H1 (cell line): ENCODE results near the gene DAPK2. TPM values are rescaled to one million over a fixed set of nuclear protein-coding genes. Genes with fewer than 3 reads are reported as not detected.

Experiments
- CTCF ChIA-PET: fragments of 300-600 bp; sonication (Branson Sonifier 250); formaldehyde crosslinking; loops from one replicate; lab custom pipeline; 2021; ENCODE audit not compliant: partially characterized antibody; lab: Charles Lee
- POLR2A ChIA-PET: fragments of 300-600 bp; sonication (Branson Sonifier 250); formaldehyde crosslinking; loops from one replicate; lab custom pipeline; 2021; ENCODE audit warnings: inconsistent platforms; ENCODE audit not compliant: partially characterized antibody; lab: Charles Lee
- DNase-seq, 2 experiments: peaks; one replicate each; pipeline versions ENCODE4 v3.0.0 to v3.0.0-alpha.2; 2010 to 2022; ENCODE audit warnings: low spot score in 2 of 2, low read depth in 1 of 2, mixed read lengths in 1 of 2
- FAIRE-seq: peaks from 2 replicates; lab custom pipeline; 2011; peaks lifted over from hg19 to GRCh38; lab: Jason Lieb, UNC
- H2AFZ ChIP-seq: 2 replicates; pipeline ENCODE4 v1.8.1; 2012; ENCODE audit warnings: low read length, inconsistent platforms
- H2AK5ac ChIP-seq: 2 replicates; pipeline ENCODE4 v1.6.1; 2013; ENCODE audit warnings: low read depth, low read length
- H2BK120ac ChIP-seq: replicated peaks from 2 replicates; pipeline ENCODE3; 2013; ENCODE audit warnings: low read depth, low read length, inconsistent platforms
- H2BK12ac ChIP-seq: 2 replicates; pipeline ENCODE4 v1.6.1; 2013; ENCODE audit warnings: low read depth, low read length
- H2BK15ac ChIP-seq: 2 replicates; pipeline ENCODE4 v1.6.1; 2013; ENCODE audit warnings: low read length
- H2BK20ac ChIP-seq: 2 replicates; pipeline ENCODE4 v1.6.1; 2013; ENCODE audit warnings: low read length
- H2BK5ac ChIP-seq: 2 replicates; pipeline ENCODE4 v1.6.1; 2013; ENCODE audit warnings: low read depth, low read length
- H3K14ac ChIP-seq: 2 replicates; pipeline ENCODE4 v1.6.1; 2013; ENCODE audit warnings: inconsistent platforms; ENCODE audit not compliant: insufficient read length
- H3K18ac ChIP-seq: 2 replicates; pipeline ENCODE4 v1.6.1; 2013; ENCODE audit warnings: low read length; ENCODE audit errors: extremely low read depth
- H3K23ac ChIP-seq: 2 replicates; pipeline ENCODE4 v1.6.1; 2013; ENCODE audit warnings: inconsistent platforms; ENCODE audit not compliant: insufficient read length
- H3K23me2 ChIP-seq: 2 replicates; pipeline ENCODE4 v1.6.1; 2013; ENCODE audit warnings: low read depth, low read length
- H3K27ac ChIP-seq: 2 replicates; pipeline ENCODE4 v1.6.1; 2011; ENCODE audit warnings: low read depth, low read length, inconsistent platforms
- H3K27me3 ChIP-seq, 4 experiments: replicated peaks in 1 of 4; 1 replicate in 1 of 4; 2 replicates in 3 of 4; pipeline versions ENCODE4 v1.6.1 to v1.8.1; 2011 to 2013; ENCODE audit warnings: low read length in 3 of 4, mild to moderate bottlenecking in 3 of 4, inconsistent platforms in 2 of 4, mixed read lengths in 2 of 4, moderate library complexity in 1 of 4; ENCODE audit not compliant: control insufficient read depth in 3 of 4, insufficient read depth in 3 of 4; ENCODE audit errors: extremely low read depth in 1 of 4
- H3K36me3 ChIP-seq, 4 experiments: 2 replicates each; pipeline versions ENCODE4 v1.6.1 to v1.8.1; 2011 to 2013; ENCODE audit warnings: mild to moderate bottlenecking in 4 of 4, low read length in 3 of 4, moderate library complexity in 2 of 4, control low read depth in 1 of 4, inconsistent platforms in 1 of 4; ENCODE audit not compliant: insufficient read depth in 4 of 4, control insufficient read depth in 2 of 4
- H3K4ac ChIP-seq: replicated peaks from 2 replicates; pipeline ENCODE3; 2013; ENCODE audit warnings: low read length, low read depth, mixed read lengths, inconsistent platforms; ENCODE audit not compliant: insufficient read length
- H3K4me1 ChIP-seq, 4 experiments: replicated peaks in 1 of 4; 1 replicate in 1 of 4; 2 replicates in 3 of 4; pipeline versions ENCODE4 v1.6.1 to v1.8.1; 2011 to 2013; ENCODE audit warnings: low read length in 3 of 4, inconsistent platforms in 2 of 4, mixed read lengths in 1 of 4; ENCODE audit not compliant: insufficient read depth in 4 of 4, control insufficient read depth in 3 of 4
- H3K4me2 ChIP-seq, 2 experiments: 2 replicates each; pipeline versions ENCODE4 v1.6.1 to v1.8.1; 2011 to 2013; ENCODE audit warnings: low read depth in 2 of 2, low read length in 2 of 2, control low read depth in 1 of 2, inconsistent platforms in 1 of 2, mild to moderate bottlenecking in 1 of 2; ENCODE audit not compliant: insufficient read depth in 1 of 2
- H3K4me3 ChIP-seq, 4 experiments: fragments of 200-600, 300-600 bp in 1 of 4; sonication (generic), shearing (Covaris generic), sonication (Bioruptor Twin) in 1 of 4; 2 replicates each; pipeline versions ENCODE4 v1.5.1 to v1.8.1; 2011 to 2016; ENCODE audit warnings: low read length in 4 of 4, low read depth in 3 of 4, control low read depth in 2 of 4, inconsistent platforms in 2 of 4, mild to moderate bottlenecking in 2 of 4, mixed read lengths in 1 of 4, moderate library complexity in 1 of 4; ENCODE audit not compliant: insufficient read depth in 2 of 4; ENCODE audit errors: extremely low read depth in 1 of 4
- H3K56ac ChIP-seq: replicated peaks from 2 replicates; pipeline ENCODE3; 2013; ENCODE audit warnings: low read depth, mild to moderate bottlenecking, mixed read lengths, low read length, inconsistent platforms; ENCODE audit not compliant: insufficient read length
- H3K79me1 ChIP-seq: 2 replicates; pipeline ENCODE4 v1.6.1; 2013; ENCODE audit warnings: low read depth, low read length, control low read depth
- H3K79me2 ChIP-seq, 2 experiments: 2 replicates each; pipeline versions ENCODE4 v1.6.1 to v1.8.1; 2012 to 2013; ENCODE audit warnings: low read length in 2 of 2, mild to moderate bottlenecking in 2 of 2, inconsistent platforms in 1 of 2; ENCODE audit not compliant: insufficient read depth in 2 of 2, control insufficient read depth in 1 of 2
- H3K9ac ChIP-seq, 4 experiments: replicated peaks in 1 of 4; 1 replicate in 1 of 4; 2 replicates in 3 of 4; pipeline versions ENCODE4 v1.6.1 to v1.8.1; 2011 to 2013; ENCODE audit warnings: low read depth in 3 of 4, low read length in 3 of 4, control low read depth in 2 of 4, mild to moderate bottlenecking in 2 of 4, moderate library complexity in 2 of 4, inconsistent platforms in 1 of 4; ENCODE audit errors: extremely low read depth in 1 of 4
- H3K9me3 ChIP-seq, 2 experiments: 2 replicates each; pipeline versions ENCODE4 v1.6.1 to v1.8.1; 2012 to 2013; ENCODE audit warnings: mild to moderate bottlenecking in 2 of 2, moderate library complexity in 2 of 2, control low read depth in 1 of 2, inconsistent platforms in 1 of 2, low read depth in 1 of 2, low read length in 1 of 2, mixed read lengths in 1 of 2; ENCODE audit not compliant: insufficient read depth in 2 of 2
- H4K20me1 ChIP-seq, 2 experiments: replicated peaks in 1 of 2; 2 replicates each; pipeline versions ENCODE3 to v1.8.1; 2011 to 2013; ENCODE audit warnings: inconsistent platforms in 2 of 2, low read length in 2 of 2, mild to moderate bottlenecking in 1 of 2; ENCODE audit not compliant: insufficient read depth in 2 of 2, control insufficient read depth in 1 of 2
- H4K5ac ChIP-seq: 2 replicates; pipeline ENCODE4 v1.6.1; 2013; ENCODE audit warnings: low read length, low read depth, mixed read lengths, inconsistent platforms; ENCODE audit not compliant: insufficient read length
- H4K8ac ChIP-seq: 2 replicates; pipeline ENCODE4 v1.8.0; 2013; ENCODE audit warnings: mild to moderate bottlenecking, moderate library complexity, low read length, inconsistent platforms; ENCODE audit not compliant: insufficient read depth; ENCODE audit errors: extremely low read depth
- H4K91ac ChIP-seq: replicated peaks from 2 replicates; pipeline ENCODE3; 2013; ENCODE audit warnings: low read length, mixed read lengths, inconsistent platforms; ENCODE audit not compliant: insufficient read length
- ASH2L ChIP-seq: fragments of 200-600, 300-600 bp; sonication (generic); IDR thresholded peaks from one replicate; pipeline ENCODE4 v1.7.1; 2017; ENCODE audit warnings: low read length
- CHD1 ChIP-seq: IDR thresholded peaks from 2 replicates; pipeline ENCODE4 v1.6.1; 2012; ENCODE audit warnings: low read depth, low read length, improper control_type of control experiment
- EZH2 ChIP-seq: fragments of 200-600 bp; sonication (generic); IDR thresholded peaks from 2 replicates; pipeline ENCODE4 v1.7.1; 2012; ENCODE audit warnings: low read depth, mild to moderate bottlenecking, moderate library complexity, low read length, inconsistent platforms; ENCODE audit not compliant: severe bottlenecking
- GABPA ChIP-seq: IDR thresholded peaks from 2 replicates; pipeline ENCODE4 v1.6.1; 2011; ENCODE audit warnings: mild to moderate bottlenecking, low read length, moderate library complexity, borderline replicate concordance; ENCODE audit not compliant: insufficient read depth
- KDM4A ChIP-seq: IDR thresholded peaks from one replicate; pipeline ENCODE4 v1.7.1; 2012; ENCODE audit warnings: low read depth, mild to moderate bottlenecking, moderate library complexity, low read length, inconsistent platforms; ENCODE audit not compliant: severe bottlenecking
- POLR2AphosphoS5 ChIP-seq: IDR thresholded peaks from 2 replicates; pipeline ENCODE4 v1.6.1; 2011; ENCODE audit warnings: low read depth, low read length
- SP2 ChIP-seq: IDR thresholded peaks from 2 replicates; pipeline ENCODE4 v1.6.1; 2012; ENCODE audit warnings: mild to moderate bottlenecking, low read length, inconsistent platforms
- TAF1 ChIP-seq: IDR thresholded peaks from 2 replicates; pipeline ENCODE4 v1.6.1; 2011; ENCODE audit warnings: mild to moderate bottlenecking, low read depth, low read length
- TBP ChIP-seq: IDR thresholded peaks from 2 replicates; pipeline ENCODE4 v1.6.1; 2011; ENCODE audit warnings: low read depth, low read length, improper control_type of control experiment
- WGBS, 2 experiments: shearing (Covaris generic) in 1 of 2; methylation state at CpG; one replicate each; pipeline versions ENCODE4 v1.1.6 to v1.1.7; 2013 to 2015; ENCODE audit warnings: low lambda C conversion rate in 2 of 2, mixed read lengths in 2 of 2, inconsistent platforms in 1 of 2, low coverage in 1 of 2, missing lambda C conversion rate in 1 of 2; ENCODE audit not compliant: insufficient replicate concordance in 2 of 2, insufficient coverage in 1 of 2, insufficient read length in 1 of 2; ENCODE audit errors: extremely low coverage in 1 of 2, missing lambda C conversion rate in 1 of 2; 5-methylcytosine and 5-hydroxymethylcytosine counted together
- polyA plus RNA-seq, 7 experiments: library from polyadenylated mRNA; depleted of rRNA in 3 of 7; stranded (reverse) in 5 of 7; unstranded in 2 of 7; fragments of >200 nt in 5 of 7; fragments of 200-250 nt in 2 of 7; gene quantifications; 1 replicate in 5 of 7; 2 replicates in 1 of 7; 4 replicates in 1 of 7; pipeline versions ENCODE4 v1.2.1 to v1.2.3, GENCODE V29; 2011 to 2013; ENCODE audit warnings: missing spikeins in 2 of 7, mixed read lengths in 2 of 7
- total RNA-seq: library from RNA; stranded (reverse); fragmentation: NEBNext Ultra II Directional; extraction: Animal tissue kit (Norgen Biotek cat#: 25700); gene quantifications from 2 replicates; pipeline ENCODE4 v1.2.1, GENCODE V29; 2021

The DAPK2 gene
- total and polyA plus RNA-seq, 2 of the 8 experiments (the other 6 are each of a cell fraction or from before 2014, with no cell fraction given) = 1.8 to 2.9 TPM

- Histone ChIP-seq H3K9ac (no peak overlapping the region), H3K36me3 (no peaks in the 10 kb centered on the region), H3K9me3 (no peaks in the 10 kb centered on the region), H3K27me3 (peaks cover 0 to 2% (median 0%) of the 10 kb centered on the region in 4 experiments; a peak in 1 of 7 replicates), H4K91ac (no peak overlapping the region), H3K4ac (no peak overlapping the region), H3K27ac (no peak overlapping the region; the same call in 1 of the 2 replicates), H3K4me1 (peaks cover 7 to 28% (median 20%) of the 10 kb centered on the region in 4 experiments), H3K23ac (no peak overlapping the region), H3K18ac (no peak overlapping the region), H2AK5ac (no peak overlapping the region), H2AFZ (no peak overlapping the region), H2BK15ac (no peak overlapping the region), H4K5ac (no peak overlapping the region), H2BK12ac (no peak overlapping the region), H3K23me2 (no peaks in the 10 kb centered on the region), H3K56ac (no peak overlapping the region), H2BK20ac (no peak overlapping the region), H3K4me2 (no peak overlapping the region), H2BK120ac (no peak overlapping the region), H3K79me1 (no peaks in the 10 kb centered on the region), H2BK5ac (no peak overlapping the region), H3K79me2 (no peaks in the 10 kb centered on the region), H4K20me1 (no peaks in the 10 kb centered on the region), H4K8ac (no peak overlapping the region), H3K14ac (no peak overlapping the region), H3K4me3 (no peak overlapping the region)
- DNase-seq = peak in 1 of 2 experiments; percentile 34
- TF ChIP-seq TBP = no peak
- TF ChIP-seq SP2 = no peak
- TF ChIP-seq TAF1 = no peak
- no peak for TF ChIP-seq CHD1
- TF ChIP-seq POLR2AphosphoS5 = no peak
- no peak for TF ChIP-seq KDM4A
- TF ChIP-seq GABPA = no peak
- no peak for TF ChIP-seq ASH2L
- no peak for TF ChIP-seq EZH2
- WGBS, 2 experiments = 87% methylated on average over 3 of the region's 3 CpGs; no CpG with 5 or more reads in 1 of the 2 experiments
- FAIRE-seq = no peak
- CTCF ChIA-PET = interaction anchor here (1.0 to 7.8 kb wide), 8 partner anchors 9 to 217 kb away, joined by 3 to 56 read pairs (median 4); no protein-coding TSS in a partner anchor
- POLR2A ChIA-PET = interaction anchor here (0.6 kb wide), 1 partner anchor 97 kb away, joined by 4 read pairs; no protein-coding TSS in a partner anchor
Observed at GRCh38 chr15:63968700-63969099, 77.6 kb downstream of the DAPK2 start.
